Peyer's patch (tissue), 4 donors: ENCODE results near the gene PAGE4.

Experiments used
- CTCF ChIP-seq, 6 experiments: fragments of 450-650 bp in 4 of 6; fragments of 200-600 bp in 2 of 6; sonication (generic) in 1 of 6; IDR thresholded peaks; one replicate each; pipeline ENCODE4 v1.5.1; 2017 to 2019; ENCODE audit warnings: antibody characterized with exemption in 6 of 6, mild to moderate bottlenecking in 3 of 6, moderate library complexity in 1 of 6
- POLR2A ChIP-seq, 2 donors: fragments of 450-650 bp; IDR thresholded peaks; one replicate each; pipeline ENCODE4 v1.5.1; 2017; ENCODE audit warnings: antibody characterized with exemption in 2 of 2, mild to moderate bottlenecking in 2 of 2, moderate library complexity in 2 of 2

GRCh38 chrX:49856819-49857218 is 27.7 kb downstream of the PAGE4 start:
- TF ChIP-seq POLR2A (IDR thresholded peaks at IDR 0.05): no peak
- TF ChIP-seq CTCF (IDR thresholded peaks at IDR 0.05): no peak
